HepG2 (cell line): ENCODE measurements around the gene FBXL12. TPM values are rescaled to one million over a fixed set of nuclear protein-coding genes. Genes with fewer than 3 reads are reported as not detected.

Experiments used
- ARHGAP35 ChIP-seq: sonication (generic); formaldehyde crosslinking; IDR thresholded peaks from 2 replicates; pipeline ENCODE4 v1.9.0; 2022; ENCODE audit warnings: mild to moderate bottlenecking, inconsistent platforms, moderate library complexity, missing genetic modification reagents, borderline replicate concordance
- CAMTA2 ChIP-seq: sonication (generic); formaldehyde crosslinking; IDR thresholded peaks from 2 replicates; pipeline ENCODE4 v1.4.0; 2020; ENCODE audit warnings: mild to moderate bottlenecking, missing genetic modification reagents, borderline replicate concordance
- CREB3 ChIP-seq: sonication (generic); formaldehyde crosslinking; IDR thresholded peaks from 2 replicates; pipeline ENCODE4 v1.5.0; 2020; ENCODE audit warnings: missing genetic modification reagents
- DNMT3B ChIP-seq: conservative IDR thresholded peaks from 2 replicates; pipeline ENCODE4 v1.6.1; 2016; ENCODE audit warnings: missing biosample characterization, control low read depth
- GABPB1 ChIP-seq: IDR thresholded peaks from 2 replicates; pipeline ENCODE4 v1.6.1; 2016; ENCODE audit warnings: mild to moderate bottlenecking, missing genetic modification reagents, moderate library complexity, missing compliant biosample characterization
- HINFP ChIP-seq: sonication (generic); formaldehyde crosslinking; IDR thresholded peaks from 2 replicates; pipeline ENCODE4 v1.4.0; 2020; ENCODE audit warnings: low read depth, mild to moderate bottlenecking, missing genetic modification reagents
- HNRNPL ChIP-seq: fragments of 200-400 bp; formaldehyde crosslinking; IDR thresholded peaks from 2 replicates; pipeline ENCODE4 v1.6.1; 2017; ENCODE audit warnings: mild to moderate bottlenecking, low read depth, low read length
- POGK ChIP-seq: sonication (generic); formaldehyde crosslinking; conservative IDR thresholded peaks from 2 replicates; pipeline ENCODE4 v1.8.0; 2022; ENCODE audit warnings: mild to moderate bottlenecking, moderate library complexity, missing genetic modification reagents
- SYNCRIP ChIP-seq: fragments of 200-400 bp; formaldehyde crosslinking; IDR thresholded peaks from 2 replicates; pipeline ENCODE4 v1.6.1; 2018; ENCODE audit warnings: mild to moderate bottlenecking, low read depth, low read length; ENCODE audit not compliant: insufficient read depth
- TFDP2 ChIP-seq: sonication (generic); formaldehyde crosslinking; IDR thresholded peaks from 2 replicates; pipeline ENCODE4 v1.4.0; 2020; ENCODE audit warnings: missing genetic modification reagents
- TRIM22 ChIP-seq: fragments of 450-650 bp; IDR thresholded peaks from 2 replicates; pipeline ENCODE4 v1.6.1; 2017
- ZNF256 ChIP-seq: sonication (generic); formaldehyde crosslinking; conservative IDR thresholded peaks from 2 replicates; pipeline ENCODE4 v1.4.0; 2020; ENCODE audit warnings: missing genetic modification reagents
- ZNF276 ChIP-seq: sonication (generic); formaldehyde crosslinking; IDR thresholded peaks from 2 replicates; pipeline ENCODE4 v1.4.0; 2020; ENCODE audit warnings: mild to moderate bottlenecking, low read depth, missing genetic modification reagents
- ZNF562 ChIP-seq: sonication (generic); formaldehyde crosslinking; IDR thresholded peaks from 2 replicates; pipeline ENCODE4 v1.8.0; 2022; ENCODE audit warnings: missing genetic modification reagents, borderline replicate concordance
- ZNF614 ChIP-seq: IDR thresholded peaks from 2 replicates; pipeline ENCODE4 v1.6.1; 2018; ENCODE audit warnings: missing biosample characterization, missing genetic modification reagents, inconsistent platforms, borderline replicate concordance
- ZNF674 ChIP-seq: sonication (generic); formaldehyde crosslinking; IDR thresholded peaks from 2 replicates; pipeline ENCODE4 v1.5.0; 2020; ENCODE audit warnings: low read depth, mild to moderate bottlenecking, missing genetic modification reagents
- ZNF75D ChIP-seq: sonication (generic); formaldehyde crosslinking; IDR thresholded peaks from 2 replicates; pipeline ENCODE4 v1.8.1; 2023; ENCODE audit warnings: missing genetic modification reagents, mild to moderate bottlenecking, borderline replicate concordance
- ZNF792 ChIP-seq: IDR thresholded peaks from 2 replicates; pipeline ENCODE4 v1.6.1; 2016
- ZNF879 ChIP-seq: sonication (generic); formaldehyde crosslinking; IDR thresholded peaks from 2 replicates; pipeline ENCODE4 v1.8.1; 2023; ENCODE audit warnings: missing genetic modification reagents
- ZSCAN22 ChIP-seq: sonication (generic); formaldehyde crosslinking; IDR thresholded peaks from 2 replicates; pipeline ENCODE4 v1.4.0; 2020; ENCODE audit warnings: mild to moderate bottlenecking, missing genetic modification reagents
- polyA plus RNA-seq, 8 experiments: library from polyadenylated mRNA; depleted of rRNA in 3 of 8; stranded (reverse) in 7 of 8; unstranded in 1 of 8; fragments of >200 nt; fragmentation: Illumina TruSeq in 4 of 8; extraction: Trizol in 4 of 8; gene quantifications; 2 replicates each; pipeline versions ENCODE4 v1.2.1 to v1.2.3, GENCODE V29; 2011 to 2016; ENCODE audit warnings: low read depth in 4 of 8, missing spikeins in 1 of 8, mixed read lengths in 1 of 8; ENCODE audit not compliant: insufficient read depth in 1 of 8
- total RNA-seq, 5 experiments: library from RNA; depleted of rRNA; stranded (reverse); fragments of >200 nt; fragmentation: Illumina TruSeq; extraction: Trizol; gene quantifications; 2 replicates each; pipeline ENCODE4 v1.2.3, GENCODE V29; 2016; ENCODE audit warnings: low read depth in 1 of 5

FBXL12 gene
- total and polyA plus RNA-seq, 2 of the 13 experiments (the other 11 are each of a cell fraction or from before 2014, with no cell fraction given), result 20.4 to 23.1 TPM

GRCh38 chr19:9818734-9819595 is at the start of gene FBXL12 (continued):
- no peak; the same call in 1 of the 2 replicates for TF ChIP-seq ARHGAP35 (CRISPR knock-in tag)
- 0 out of 2 replicates have a peak, but pooled peaks have one; percentile 72 for TF ChIP-seq ZNF75D (CRISPR knock-in tag)
- TF ChIP-seq ZNF614, result 0 out of 2 replicates have a peak, but pooled peaks have one; percentile 23
- no peak; the same call in 1 of the 2 replicates for TF ChIP-seq ZNF256 (CRISPR knock-in tag)
- no peak for TF ChIP-seq HNRNPL
- peak; percentile 41; the same call in 1 of the 2 replicates for TF ChIP-seq HINFP (CRISPR knock-in tag)
- TF ChIP-seq SYNCRIP, result no peak
- TF ChIP-seq ZNF879 (CRISPR knock-in tag), result peak; percentile 76; the same call in 1 of the 2 replicates
- TF ChIP-seq GABPB1, result peak; percentile 98
- no peak for TF ChIP-seq CREB3 (CRISPR knock-in tag)
- TF ChIP-seq ZNF276 (CRISPR knock-in tag), result 0 out of 2 replicates have a peak, but pooled peaks have one; percentile 25
- TF ChIP-seq POGK, result peak; percentile 63; the same call in 1 of the 2 replicates
- TF ChIP-seq ZNF674, result no peak
- TF ChIP-seq DNMT3B (CRISPR knock-in tag), result no peak
- TF ChIP-seq TFDP2 (CRISPR knock-in tag), result peak; percentile 58; the same call in 1 of the 2 replicates
- no peak for TF ChIP-seq TRIM22
- no peak for TF ChIP-seq CAMTA2 (CRISPR knock-in tag)
- no peak for TF ChIP-seq ZNF792 (CRISPR knock-in tag)
- TF ChIP-seq ZNF562 (CRISPR knock-in tag), result no peak
- TF ChIP-seq ZSCAN22 (CRISPR knock-in tag), result no peak
